ENCODE results near the gene TSPAN17.

TSPAN17 gene

DNA sequence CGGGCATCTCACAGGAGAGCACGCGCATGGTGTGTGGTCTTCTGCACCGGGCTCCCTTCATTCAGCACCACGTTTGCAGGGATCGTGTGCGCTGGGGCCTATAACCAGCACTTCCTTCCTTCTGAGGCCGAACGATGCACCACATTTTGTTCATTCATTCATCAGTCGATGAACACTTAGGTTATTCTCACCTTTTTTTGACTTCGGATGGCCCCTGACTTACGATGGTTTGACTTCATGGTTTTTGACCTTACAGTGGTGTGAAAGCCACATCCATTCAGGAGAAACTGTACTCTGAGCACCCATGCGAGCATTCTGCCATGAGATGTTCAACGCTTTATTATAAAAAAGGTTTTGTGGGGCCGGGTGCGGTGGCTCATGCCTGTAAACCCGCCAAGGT is 27.5 kb downstream of the TSPAN17 start:
- H3K4me1 ChIP-seq (ENCODE audit: control insufficient read depth in 1 of 2, insufficient read depth in 1 of 2, low read depth in 1 of 2, low read length in 1 of 2), result no peaks in the 10 kb centered on the region
- H3K27me3 ChIP-seq, result peaks cover 88% of the 10 kb centered on the region
- no peak overlapping the region for H3K27ac ChIP-seq
- no peaks in the 10 kb centered on the region for H3K36me3 ChIP-seq
- TF ChIP-seq, protein P1, sequence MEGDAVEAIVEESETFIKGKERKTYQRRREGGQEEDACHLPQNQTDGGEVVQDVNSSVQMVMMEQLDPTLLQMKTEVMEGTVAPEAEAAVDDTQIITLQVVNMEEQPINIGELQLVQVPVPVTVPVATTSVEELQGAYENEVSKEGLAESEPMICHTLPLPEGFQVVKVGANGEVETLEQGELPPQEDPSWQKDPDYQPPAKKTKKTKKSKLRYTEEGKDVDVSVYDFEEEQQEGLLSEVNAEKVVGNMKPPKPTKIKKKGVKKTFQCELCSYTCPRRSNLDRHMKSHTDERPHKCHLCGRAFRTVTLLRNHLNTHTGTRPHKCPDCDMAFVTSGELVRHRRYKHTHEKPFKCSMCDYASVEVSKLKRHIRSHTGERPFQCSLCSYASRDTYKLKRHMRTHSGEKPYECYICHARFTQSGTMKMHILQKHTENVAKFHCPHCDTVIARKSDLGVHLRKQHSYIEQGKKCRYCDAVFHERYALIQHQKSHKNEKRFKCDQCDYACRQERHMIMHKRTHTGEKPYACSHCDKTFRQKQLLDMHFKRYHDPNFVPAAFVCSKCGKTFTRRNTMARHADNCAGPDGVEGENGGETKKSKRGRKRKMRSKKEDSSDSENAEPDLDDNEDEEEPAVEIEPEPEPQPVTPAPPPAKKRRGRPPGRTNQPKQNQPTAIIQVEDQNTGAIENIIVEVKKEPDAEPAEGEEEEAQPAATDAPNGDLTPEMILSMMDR (IDR thresholded peaks at IDR 0.05), result no peak
- no peak overlapping the region for H3K4me3 ChIP-seq (ENCODE audit: low read depth in 1 of 2, low read length in 1 of 2)
- H3K9me3 ChIP-seq, result no peaks in the 10 kb centered on the region

DNA sequence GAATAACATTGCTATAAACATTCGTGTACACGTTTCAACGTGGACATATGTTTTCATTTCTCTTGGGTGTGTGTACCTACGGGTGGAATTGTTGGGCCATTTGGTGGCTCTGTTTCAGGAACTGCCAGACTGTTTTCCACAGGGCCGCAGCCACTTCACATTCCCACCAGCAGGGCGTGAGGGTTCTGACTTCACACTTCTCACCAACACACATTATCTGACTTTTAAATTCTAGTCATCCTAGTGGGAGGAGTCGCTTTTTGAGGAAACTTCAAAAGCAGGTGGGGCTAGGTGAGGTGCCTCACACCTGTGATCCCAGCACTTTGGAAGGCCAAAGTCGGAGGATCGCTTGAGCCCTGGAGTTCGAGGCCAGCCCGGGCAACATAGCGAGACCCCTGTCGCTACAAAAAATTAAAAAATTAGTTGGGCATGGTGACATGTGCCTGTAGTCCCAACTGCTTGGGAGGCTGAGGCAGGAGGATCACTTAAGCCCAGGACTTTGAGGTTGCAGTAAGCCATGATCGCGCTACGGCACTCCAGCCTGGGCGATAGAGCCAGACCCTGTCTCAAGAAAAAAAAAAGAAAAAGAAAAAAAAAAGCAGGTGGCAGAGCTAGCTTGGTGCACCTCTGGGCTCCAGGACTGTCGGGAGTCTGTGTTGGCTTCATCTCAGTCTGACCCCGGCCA is 28.5 kb downstream of the TSPAN17 start:
- Histone ChIP-seq H3K27me3 (peaks cover 88% of the 10 kb centered on the region), H3K4me1 (ENCODE audit: control insufficient read depth in 1 of 2, insufficient read depth in 1 of 2, low read depth in 1 of 2, low read length in 1 of 2) (no peaks in the 10 kb centered on the region), H3K9me3 (no peaks in the 10 kb centered on the region), H3K27ac (no peak overlapping the region), H3K4me3 (ENCODE audit: low read depth in 1 of 2, low read length in 1 of 2) (no peak overlapping the region), H3K36me3 (no peaks in the 10 kb centered on the region)
- TF ChIP-seq, protein P1 (IDR thresholded peaks at IDR 0.05), result no peak

DNA sequence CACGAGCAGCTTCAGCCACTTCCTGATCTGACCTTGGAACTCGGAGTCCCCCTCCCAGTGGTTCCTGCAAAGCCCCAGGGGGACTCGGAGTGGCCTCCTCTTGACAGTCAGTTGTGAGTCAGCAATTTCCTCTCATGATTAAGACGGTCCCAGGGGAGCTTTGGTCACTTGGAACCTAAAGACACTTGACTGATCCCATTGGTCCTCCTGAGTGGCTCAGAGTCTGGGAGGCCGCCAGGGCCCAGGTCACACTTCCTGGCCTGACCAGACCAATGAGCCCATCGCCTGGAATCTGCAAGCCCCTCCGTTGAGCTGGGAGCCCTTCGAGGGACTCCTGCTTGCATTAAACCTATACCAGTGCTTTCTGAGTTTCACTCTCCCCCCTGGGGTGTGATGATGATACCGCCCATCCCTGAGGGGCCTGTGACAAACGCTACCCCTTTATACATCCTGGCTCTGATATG is 29.1 kb downstream of the TSPAN17 start:
- no peaks in the 10 kb centered on the region for H3K9me3 ChIP-seq
- H3K36me3 ChIP-seq, result no peaks in the 10 kb centered on the region
- H3K27ac ChIP-seq, result no peak overlapping the region
- H3K4me3 ChIP-seq (ENCODE audit: low read depth in 1 of 2, low read length in 1 of 2), result no peak overlapping the region
- peaks cover 89% of the 10 kb centered on the region for H3K27me3 ChIP-seq
- H3K4me1 ChIP-seq (ENCODE audit: control insufficient read depth in 1 of 2, insufficient read depth in 1 of 2, low read depth in 1 of 2, low read length in 1 of 2), result no peaks in the 10 kb centered on the region
- TF ChIP-seq, protein P1 (IDR thresholded peaks at IDR 0.05), result no peak

DNA sequence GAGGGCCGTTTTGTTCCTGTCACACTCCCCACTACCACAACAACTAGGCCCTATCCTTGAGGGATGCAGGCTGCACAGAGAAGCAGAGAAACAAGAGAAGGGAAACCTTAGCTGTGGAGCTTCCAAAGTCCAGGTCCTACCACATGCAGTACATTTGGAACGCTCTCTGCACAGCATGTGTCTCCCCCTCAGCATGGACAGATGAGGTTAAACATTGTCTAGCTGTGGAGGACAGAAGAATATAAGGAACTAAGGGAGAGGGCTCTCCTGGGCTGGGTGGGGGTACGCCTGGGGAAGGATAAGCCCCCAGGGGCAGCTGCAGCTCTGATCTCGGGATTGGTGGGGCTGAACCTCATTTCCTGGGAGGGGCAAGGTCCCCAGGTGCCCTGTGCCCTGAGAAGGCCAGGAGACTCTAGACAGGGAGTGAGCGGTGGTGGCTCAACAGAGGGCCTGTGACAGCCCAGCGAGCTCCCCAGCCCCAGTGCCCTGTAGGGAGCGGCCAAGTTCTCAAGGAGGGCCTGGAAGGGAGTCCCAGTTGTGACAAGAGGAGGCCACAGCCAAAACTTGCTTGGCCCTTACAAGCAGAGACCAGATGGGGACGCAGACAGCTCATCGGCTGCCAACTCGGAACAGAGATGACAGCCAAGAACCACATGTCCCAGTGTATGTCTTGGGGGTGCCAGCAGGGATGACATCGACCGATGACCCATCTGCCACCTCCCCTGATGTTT is 30.1 kb downstream of the TSPAN17 start:
- no peaks in the 10 kb centered on the region for H3K36me3 ChIP-seq
- H3K27ac ChIP-seq, result no peak overlapping the region
- no peaks in the 10 kb centered on the region for H3K9me3 ChIP-seq
- H3K27me3 ChIP-seq, result peaks cover 89% of the 10 kb centered on the region
- H3K4me1 ChIP-seq (ENCODE audit: control insufficient read depth in 1 of 2, insufficient read depth in 1 of 2, low read depth in 1 of 2, low read length in 1 of 2), result no peaks in the 10 kb centered on the region
- TF ChIP-seq, protein P1 (IDR thresholded peaks at IDR 0.05), result no peak
- H3K4me3 ChIP-seq (ENCODE audit: low read depth in 1 of 2, low read length in 1 of 2), result no peak overlapping the region

DNA sequence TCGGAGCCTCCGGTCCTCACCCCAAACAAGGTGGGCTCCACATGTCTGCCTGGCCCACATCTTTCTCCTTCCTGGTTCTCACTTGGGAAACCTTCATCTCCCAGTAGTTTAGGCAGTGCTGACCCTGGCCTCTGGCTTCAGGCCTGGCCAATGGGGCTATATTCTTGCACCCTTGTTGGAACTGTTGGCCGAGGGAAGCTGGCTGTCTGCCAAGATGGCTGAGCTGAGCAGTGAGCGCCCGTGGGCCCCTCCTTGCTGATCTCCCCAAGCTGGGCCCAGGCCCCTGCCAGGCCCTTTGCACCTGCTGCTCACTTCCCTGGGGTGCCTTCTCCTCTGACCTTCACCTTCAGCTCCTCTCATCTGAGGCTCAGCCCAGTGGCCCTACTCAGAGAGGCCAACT is 31.3 kb downstream of the TSPAN17 start:
- no peaks in the 10 kb centered on the region for H3K4me1 ChIP-seq (ENCODE audit: control insufficient read depth in 1 of 2, insufficient read depth in 1 of 2, low read depth in 1 of 2, low read length in 1 of 2)
- no peaks in the 10 kb centered on the region for H3K36me3 ChIP-seq
- no peak overlapping the region for H3K4me3 ChIP-seq (ENCODE audit: low read depth in 1 of 2, low read length in 1 of 2)
- no peak overlapping the region for H3K27ac ChIP-seq
- TF ChIP-seq, protein P1 (IDR thresholded peaks at IDR 0.05), result no peak
- H3K9me3 ChIP-seq, result no peaks in the 10 kb centered on the region
- peaks cover 95% of the 10 kb centered on the region for H3K27me3 ChIP-seq

Measured in neutrophil (primary cell).